HG03045 (cell line): ENCODE measurements around the gene AMOTL1.
"Not testable (repeated sequence)": the region's sequence is repeated elsewhere in the genome, so short reads cannot be mapped to it uniquely, and the experiment has no call there.

ENCODE experiments used
- ATAC-seq: cut with Tn5 transposase; IDR thresholded peaks from one replicate; pipeline ENCODE4 v1.9.1; 2021; ENCODE audit warnings: mild to moderate bottlenecking, moderate library complexity; ENCODE audit not compliant: unreplicated experiment

Gene AMOTL1

DNA sequence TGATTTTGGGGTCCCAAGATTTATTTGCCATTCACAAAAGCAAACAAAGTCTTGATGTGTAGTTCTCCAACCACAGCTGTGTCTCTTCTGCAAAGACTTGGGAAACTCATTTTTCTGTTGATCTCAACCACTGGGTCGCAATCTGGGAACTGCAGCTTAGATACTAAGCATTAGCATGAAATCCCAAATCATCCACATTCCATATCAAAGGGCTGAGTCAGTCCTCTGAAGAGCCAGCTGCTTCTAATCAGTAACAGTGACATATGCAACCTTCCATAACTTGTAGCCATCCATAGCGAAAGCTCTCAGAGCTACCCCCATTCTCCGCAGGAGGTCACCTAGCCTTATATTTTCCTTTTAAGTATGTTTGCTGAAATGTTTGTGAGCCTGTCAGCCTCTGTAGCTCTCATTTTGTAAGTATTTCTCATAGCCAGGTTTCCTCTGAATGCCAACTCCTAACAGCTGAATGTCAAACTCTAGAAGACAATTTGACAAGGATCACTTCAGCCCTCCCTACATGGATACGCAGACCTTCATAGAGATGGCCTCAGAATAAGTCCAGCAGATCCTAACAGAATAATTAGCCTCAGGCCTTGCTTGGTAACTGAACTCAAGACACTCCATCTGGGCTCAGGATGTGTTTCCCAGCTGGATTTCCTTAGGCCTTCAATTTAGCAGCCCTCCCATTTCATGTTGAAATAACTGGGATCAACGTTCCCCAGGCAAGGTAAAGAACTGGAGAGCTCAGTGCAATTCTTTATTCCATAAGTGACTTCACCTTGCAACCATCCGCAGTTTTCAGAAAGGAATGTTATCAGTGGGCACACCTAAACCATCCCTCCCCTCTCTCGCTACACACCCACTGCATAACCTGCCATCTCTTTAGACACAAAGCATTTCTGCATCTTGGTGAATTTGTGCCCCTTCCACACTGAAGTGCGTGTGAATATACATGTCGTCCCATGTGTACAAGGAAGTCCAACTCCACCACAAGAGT lies 44.9 kb downstream of the AMOTL1 start:
- ATAC-seq: not testable (repeated sequence)

GRCh38 chr11:94814272-94814976 lies 46.3 kb downstream of the AMOTL1 start:
- ATAC-seq: no peak

- no peak for ATAC-seq
These were observed 47.7 kb downstream of the AMOTL1 start for GRCh38 chr11:94815705-94816344.

DNA sequence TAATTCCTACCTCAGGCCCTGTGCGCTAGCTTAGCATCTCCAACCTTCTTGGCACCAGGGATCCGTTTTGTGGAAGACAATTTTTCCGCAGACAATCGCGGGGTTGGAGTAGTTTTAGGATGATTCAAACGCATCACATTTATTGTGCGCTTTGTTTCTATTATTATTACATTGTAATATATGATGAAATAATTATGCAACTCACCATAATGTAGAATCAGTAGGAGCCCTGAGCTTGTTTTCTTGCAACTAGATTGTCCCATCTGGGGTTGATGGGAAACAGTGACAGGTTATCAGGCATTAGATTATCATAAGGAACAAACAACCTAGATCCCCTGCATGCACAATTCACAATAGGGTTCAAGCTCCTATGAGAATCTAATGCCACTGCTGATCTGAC lies 52.3 kb downstream of the AMOTL1 start:
- no peak for ATAC-seq

GRCh38 chr11:94821439-94821838 lies 53.3 kb downstream of the AMOTL1 start:
- no peak for ATAC-seq

GRCh38 chr11:94822080-94822479 lies 53.9 kb downstream of the AMOTL1 start:
- no peak for ATAC-seq

GRCh38 chr11:94823102-94823732 lies 55.1 kb downstream of the AMOTL1 start:
- no peak for ATAC-seq

DNA sequence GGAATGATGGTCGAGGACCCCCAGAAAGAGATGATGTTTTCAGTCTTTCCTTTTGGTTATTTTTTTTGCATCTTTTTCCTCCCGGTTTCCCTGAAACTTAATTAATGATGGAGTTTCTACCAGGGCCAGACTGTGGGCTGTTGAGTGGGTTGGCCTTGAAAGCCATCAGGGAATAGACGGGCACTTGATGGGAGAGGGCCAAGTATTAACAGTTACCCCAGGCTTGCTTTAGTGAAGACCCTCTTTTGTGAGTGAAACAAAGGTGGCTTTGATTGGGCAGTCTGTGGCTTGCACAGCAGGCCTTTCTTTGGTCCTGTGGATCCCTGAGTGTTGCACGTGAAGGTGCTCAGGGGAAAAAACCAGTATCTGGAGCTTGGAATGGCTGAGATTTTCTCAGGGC lies 56.9 kb downstream of the AMOTL1 start:
- no peak for ATAC-seq

DNA sequence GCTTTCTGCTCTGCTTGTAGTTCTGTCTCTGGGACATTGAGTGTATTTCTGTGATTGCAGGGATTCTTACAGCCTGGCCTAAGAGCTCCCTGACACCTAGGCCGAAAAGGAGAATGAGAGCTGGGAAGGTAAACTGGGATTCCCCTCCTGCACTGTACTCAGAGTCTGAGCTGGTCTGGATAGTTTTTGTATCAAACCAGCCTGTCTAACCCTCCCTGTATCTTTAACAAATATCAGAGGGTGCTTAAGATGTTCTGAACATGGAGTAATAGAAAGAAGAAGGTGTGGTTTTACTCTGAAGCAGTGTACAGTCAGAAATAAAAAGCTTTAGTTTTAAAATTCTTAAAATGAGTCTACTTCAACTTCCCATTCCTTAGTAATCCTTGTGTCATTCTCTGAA lies 57.3 kb downstream of the AMOTL1 start:
- no peak for ATAC-seq

GRCh38 chr11:94826415-94826814 lies 58.3 kb downstream of the AMOTL1 start:
- ATAC-seq: no peak

GRCh38 chr11:94828088-94828487 lies 59.9 kb downstream of the AMOTL1 start:
- no peak for ATAC-seq

- ATAC-seq: no peak
These were observed 62.8 kb downstream of the AMOTL1 start for GRCh38 chr11:94830722-94831510.

DNA sequence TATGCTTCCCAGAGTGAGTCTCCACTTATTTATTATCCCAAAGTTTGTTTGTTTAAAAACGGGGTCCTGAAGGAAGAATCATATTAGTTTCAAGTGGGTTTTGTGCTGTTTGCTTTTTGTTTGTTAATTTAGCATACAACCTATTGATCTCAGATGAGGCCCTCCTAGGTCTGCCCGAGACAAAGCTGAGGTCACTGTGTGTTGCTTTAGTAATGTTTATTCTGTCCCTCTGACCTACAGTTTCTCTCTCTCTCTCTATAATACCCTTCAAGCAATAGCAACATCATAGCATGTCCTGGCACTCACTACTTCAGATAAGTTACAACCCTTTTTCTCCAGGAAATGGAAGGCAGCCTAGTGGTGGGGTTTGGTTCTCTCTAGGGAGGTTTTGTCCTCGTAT lies 63.4 kb downstream of the AMOTL1 start:
- no peak for ATAC-seq

DNA sequence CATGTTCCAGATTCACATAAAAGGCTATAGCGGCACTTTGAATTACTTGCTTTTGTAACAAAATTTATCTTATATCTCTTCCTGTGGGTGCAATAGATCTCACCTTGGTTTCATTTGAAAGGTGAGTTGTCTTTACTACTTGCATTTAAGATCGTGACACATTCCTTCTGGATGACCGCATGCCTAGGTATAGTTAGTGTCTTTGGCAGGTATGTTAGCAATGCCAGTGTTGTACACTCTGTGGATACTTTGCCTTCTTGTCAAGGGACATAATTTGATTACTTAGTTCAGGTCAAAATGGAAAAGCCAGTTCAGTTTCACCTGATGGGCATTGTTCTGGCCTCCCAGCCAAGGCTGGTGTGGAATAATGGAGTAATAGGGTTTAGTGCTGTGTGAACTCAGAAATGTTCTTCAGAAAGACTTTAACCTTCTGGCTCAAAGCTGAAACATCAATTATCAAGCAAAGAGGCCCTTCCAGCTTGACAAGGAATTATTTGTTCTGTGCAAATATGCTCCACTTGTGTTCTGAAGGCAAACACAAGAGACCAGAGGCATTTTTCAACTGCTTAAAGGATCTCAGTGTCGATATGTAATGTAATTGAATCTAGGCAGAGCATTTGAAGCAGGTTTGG lies 64.6 kb downstream of the AMOTL1 start:
- ATAC-seq: no peak

DNA sequence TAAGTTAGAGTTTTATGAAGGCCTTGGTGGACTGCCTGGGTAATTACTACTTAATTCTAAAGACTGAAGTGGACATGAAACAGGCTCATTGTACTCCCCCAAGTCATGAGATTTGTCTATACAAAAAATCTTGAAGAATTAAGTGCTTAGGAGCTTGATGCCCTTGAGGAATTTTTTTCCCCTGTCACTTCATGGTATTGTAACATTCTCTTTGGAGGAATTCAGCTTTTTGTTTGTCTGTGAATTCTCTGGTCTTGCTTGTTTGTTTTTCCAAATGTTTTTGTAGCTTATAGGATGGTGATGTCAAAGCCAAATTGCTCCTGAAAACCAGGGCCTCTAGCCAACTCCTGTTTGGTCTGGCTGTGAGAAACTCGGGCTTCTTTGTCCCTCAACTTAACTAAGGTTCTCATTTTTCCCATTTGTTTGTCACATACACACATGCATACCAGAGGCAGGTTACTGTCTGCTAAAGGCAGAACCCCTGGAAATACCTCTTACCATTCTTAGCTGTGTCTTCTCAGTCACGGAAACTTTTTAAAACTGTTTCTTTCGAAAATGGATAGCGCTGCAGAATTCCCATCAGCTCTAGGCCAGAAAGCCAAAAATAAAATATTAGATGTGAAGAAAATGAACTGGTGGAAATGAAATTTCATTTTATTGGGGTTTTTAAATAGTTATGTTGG lies 66.9 kb downstream of the AMOTL1 start:
- no peak for ATAC-seq

DNA sequence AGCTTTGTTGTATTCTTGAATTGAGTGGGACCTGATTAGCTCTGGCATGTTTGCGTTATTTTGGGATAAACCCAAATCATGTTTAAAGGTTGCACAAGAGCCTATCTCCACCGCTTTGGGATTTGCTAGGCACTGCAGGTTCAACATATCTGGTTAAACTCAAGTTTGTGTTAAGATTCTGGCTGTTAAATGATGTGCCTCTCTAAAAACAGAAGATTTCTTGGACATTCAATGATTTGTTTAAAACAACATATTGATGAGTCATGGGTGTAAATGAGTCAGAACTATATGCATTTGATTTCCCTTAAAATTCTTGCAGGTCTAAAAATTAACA lies 67.4 kb downstream of the AMOTL1 start:
- ATAC-seq: no peak

GRCh38 chr11:94837317-94837716 lies 69.2 kb downstream of the AMOTL1 start:
- ATAC-seq: no peak

- ATAC-seq: no peak
These were observed 70.0 kb downstream of the AMOTL1 start for GRCh38 chr11:94838027-94838731.

- no peak for ATAC-seq
These were observed 72.1 kb downstream of the AMOTL1 start for GRCh38 chr11:94840209-94840608.
